ENCODE results near the gene MUL1. TPM values are rescaled to one million over a fixed set of nuclear protein-coding genes. Genes with fewer than 3 reads are reported as not detected.

MUL1 gene
- total RNA-seq, 1 experiment from 2014 or later: 21.9 TPM

GRCh38 chr1:20486457-20487235 is 21.3 kb downstream of the MUL1 start (continued):
- TF ChIP-seq ZNF219 (CRISPR knock-in tag; IDR thresholded peaks at IDR 0.05; ENCODE audit: borderline replicate concordance) (no peak), ZNF671 (CRISPR knock-in tag; IDR thresholded peaks at IDR 0.05) (no peak), ATF3 (CRISPR knock-in tag; conservative IDR thresholded peaks at IDR 0.05) (no peak), E2F1 (CRISPR knock-in tag; IDR thresholded peaks at IDR 0.05) (no peak), ZNF263 (CRISPR knock-in tag; IDR thresholded peaks at IDR 0.05; ENCODE audit: low read depth) (no peak), JUN (CRISPR knock-in tag; IDR thresholded peaks at IDR 0.05) (no peak), ATF1 (CRISPR knock-in tag; IDR thresholded peaks at IDR 0.05) (no peak), MXD4 (CRISPR knock-in tag; IDR thresholded peaks at IDR 0.05; ENCODE audit: borderline replicate concordance) (no peak), CREB1 (CRISPR knock-in tag; IDR thresholded peaks at IDR 0.05) (no peak), ARID4B (CRISPR knock-in tag; IDR thresholded peaks at IDR 0.05; ENCODE audit: borderline replicate concordance) (peak; percentile 86; the same call in 1 of the 2 replicates), GABPB1 (CRISPR knock-in tag; IDR thresholded peaks at IDR 0.05) (peak; percentile 25; the same call in 1 of the 2 replicates)

GRCh38 chr1:20485527-20486456 is 22.2 kb downstream of the MUL1 start, which contains the start of gene CAMK2N1:
TSS of gene CAMK2N1 (minus strand) at chr1:20486210. CDS start at chr1:20485379, 831 bp downstream.
- no peaks in the 10 kb centered on the region for H3K9me3 Mint-ChIP-seq
- DNase-seq (ENCODE audit: low spot score): peak; percentile 65
- peaks cover 2% of the 10 kb centered on the region; the same call in 1 of the 2 replicates for H3K36me3 Mint-ChIP-seq

More at GRCh38 chr1:20485527-20486456, 22.2 kb downstream of the MUL1 start, which contains the start of gene CAMK2N1:
- peak within 1 kb of the TSS; percentile 79 for H3K27ac Mint-ChIP-seq
- CTCF ChIA-PET: interaction anchor here (0.6 to 7.2 kb wide), 10 partner anchors 8 to 273 kb away, joined by 3 to 55 read pairs (median 6); no protein-coding TSS in a partner anchor
- H3K27me3 Mint-ChIP-seq (ENCODE audit: low read depth): peaks cover 80% of the 10 kb centered on the region
- POLR2A ChIA-PET: interaction anchor here (1.1 kb wide), 1 partner anchor 55 kb away, joined by 3 read pairs; no protein-coding TSS in a partner anchor
- H3K4me1 Mint-ChIP-seq: peaks cover 46% of the 10 kb centered on the region
- peak within 1 kb of the TSS; percentile 89 for H3K4me3 Mint-ChIP-seq
- TF ChIP-seq E2F4 (CRISPR knock-in tag; IDR thresholded peaks at IDR 0.05; ENCODE audit: borderline replicate concordance, low read depth): no peak
- 0 out of 2 replicates have a peak, but pooled peaks have one; percentile 79 for TF ChIP-seq ZNF512 (CRISPR knock-in tag; IDR thresholded peaks at IDR 0.05; ENCODE audit: borderline replicate concordance)
- peak; percentile 20 for ATAC-seq

Measured in WTC11 (cell line).